Daoy (cell line): Measurements from ENCODE around the gene SLC38A7. TPM values are rescaled to one million over a fixed set of nuclear protein-coding genes. Genes with fewer than 3 reads are reported as not detected.
A peak's percentile ranks its signal among the peaks of the same experiment; 100 is the strongest.

Experiments used
- DNase-seq: peaks from one replicate; pipeline ENCODE4 v3.0.0-alpha.2; 2015; ENCODE audit warnings: low read depth
- total RNA-seq: library from RNA; depleted of rRNA; stranded (reverse); fragments of >200 nt; shearing (Covaris generic); gene quantifications from 2 replicates; pipeline ENCODE4 v1.2.3, GENCODE V29; 2014; rRNA removed

SLC38A7 gene
- total RNA-seq, 1 experiment from 2014 or later = 7.8 TPM

GRCh38 chr16:58636466-58636865 is 48.1 kb downstream of the SLC38A7 start:
- DNase-seq = no peak

- no peak for DNase-seq
Measured at GRCh38 chr16:58635502-58635901, 49.1 kb downstream of the SLC38A7 start.

GRCh38 chr16:58634265-58634802 is 50.2 kb downstream of the SLC38A7 start:
- DNase-seq = no peak

GRCh38 chr16:58629733-58630640 is 54.6 kb downstream of the SLC38A7 start, which contains the start of gene CNOT1:
CNOT1 (minus strand) TSS chr16:58629826; CDS start chr16:58599337, 30,489 bp downstream.
- peak; percentile 97 for DNase-seq

- peak; percentile 24 for DNase-seq
Measured at GRCh38 chr16:58628845-58629732, 55.5 kb downstream of the SLC38A7 start.

GRCh38 chr16:58624209-58624608 is 60.4 kb downstream of the SLC38A7 start:
- no peak for DNase-seq

- no peak for DNase-seq
Measured at GRCh38 chr16:58620396-58620795, 64.2 kb downstream of the SLC38A7 start.

GRCh38 chr16:58615280-58615679 is 69.3 kb downstream of the SLC38A7 start:
- no peak for DNase-seq

Other genes starting within 250 kb of the SLC38A7 start
- 5.7 and 15.9 TPM in 2 replicates for gene NDRG4, start 184.6 kb downstream of the SLC38A7 start, total RNA-seq
- 27.8 and 35.1 TPM in 2 replicates for gene SETD6, start 169.3 kb downstream of the SLC38A7 start, total RNA-seq
- 59.3 and 63.9 TPM in 2 replicates for gene CNOT1, start 54.9 kb downstream of the SLC38A7 start, total RNA-seq
- gene GOT2, start 49.5 kb upstream of the SLC38A7 start, total RNA-seq = 54.3 and 56.5 TPM in 2 replicates